Esophagus squamous epithelium (tissue), 4 donors: ENCODE data around the gene FGD3.

ENCODE experiments used
- CTCF ChIP-seq, 6 experiments: fragments of 450-650 bp in 4 of 6; fragments of 200-600 bp in 2 of 6; sonication (generic) in 2 of 6; IDR thresholded peaks; one replicate each; pipeline ENCODE4 v1.5.1; 2016 to 2019; ENCODE audit warnings: antibody characterized with exemption in 6 of 6, mild to moderate bottlenecking in 4 of 6, moderate library complexity in 4 of 6
- POLR2A ChIP-seq, 4 donors: fragments of 450-650 bp; IDR thresholded peaks; one replicate each; pipeline ENCODE4 v1.6.1; 2017; ENCODE audit warnings: antibody characterized with exemption in 4 of 4, mild to moderate bottlenecking in 4 of 4, moderate library complexity in 3 of 4

GRCh38 chr9:93072383-93072795 lies 125.1 kb downstream of the FGD3 start:
- TF ChIP-seq CTCF (IDR thresholded peaks at IDR 0.05) (no peak), POLR2A (IDR thresholded peaks at IDR 0.05) (no peak)
